Activated CD4-positive, alpha-beta T cell treated with anti-CD3 and anti-CD28 coated beads, Interleukin-2, amount 50 U/mL, for 24 hours (primary cell): Measurements from ENCODE around the gene CEP128.

Source experiments
- DNase-seq, 2 donors: peaks; one replicate each; pipeline ENCODE4 v3.0.0-alpha.2; 2020; ENCODE audit warnings: low read depth in 1 of 2, low spot score in 1 of 2

Gene CEP128

DNA sequence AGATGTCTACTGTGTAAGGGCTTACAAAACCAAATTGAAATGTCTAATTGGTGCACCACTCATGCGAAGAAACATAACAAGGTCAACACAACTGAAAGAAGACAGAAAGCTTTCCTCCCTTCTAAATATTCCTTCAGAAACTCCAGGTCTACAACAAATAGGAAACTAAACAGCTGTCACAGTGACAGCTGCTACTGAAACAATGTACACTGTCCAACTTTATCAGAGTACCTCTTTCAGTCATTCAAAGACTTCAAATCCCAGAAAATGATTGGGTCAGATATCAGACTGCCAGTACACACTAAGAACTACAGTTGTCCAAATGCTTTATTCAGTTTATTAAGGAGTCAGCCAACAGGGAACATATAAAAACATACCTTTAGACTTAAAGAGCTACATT, 35.2 kb downstream of the CEP128 start:
- no peak for DNase-seq

DNA sequence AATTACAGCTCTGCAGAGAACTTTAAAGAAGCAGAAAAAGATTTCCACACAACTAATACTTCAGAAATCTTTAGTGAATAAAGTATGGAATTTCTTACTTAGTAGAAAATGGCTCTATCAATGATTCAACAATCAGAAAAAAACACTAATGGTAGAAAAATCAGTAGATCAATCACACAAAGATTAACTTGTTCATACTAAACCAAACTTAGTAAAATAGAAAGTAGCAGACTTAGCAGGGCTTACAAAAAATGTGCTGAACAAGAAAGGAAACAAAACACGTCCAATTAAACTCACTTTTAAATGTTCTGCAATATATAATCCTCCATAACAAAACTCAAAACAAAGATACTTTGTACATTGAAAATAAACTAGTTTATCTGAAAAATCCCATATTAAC, 38.9 kb downstream of the CEP128 start:
- DNase-seq = no peak

DNA sequence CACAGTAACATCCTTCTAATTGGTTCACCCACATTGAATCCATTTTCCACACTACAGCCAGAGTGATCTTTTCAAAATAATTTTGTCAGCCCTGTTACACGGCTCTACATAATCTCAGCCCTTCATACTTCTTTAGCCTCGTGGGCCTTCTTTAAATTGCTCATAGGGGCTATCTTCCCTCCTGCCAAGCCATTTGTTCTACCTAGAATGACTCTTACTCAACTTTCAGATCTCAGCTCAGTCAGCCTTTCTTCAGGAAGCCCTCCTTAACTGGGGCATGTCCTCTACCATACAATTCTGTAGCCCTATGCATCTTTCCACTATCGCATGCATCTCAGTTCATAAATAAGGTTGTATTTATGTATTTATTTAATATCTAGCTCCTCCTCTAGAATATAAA, 39.7 kb downstream of the CEP128 start:
- DNase-seq = no peak

DNA sequence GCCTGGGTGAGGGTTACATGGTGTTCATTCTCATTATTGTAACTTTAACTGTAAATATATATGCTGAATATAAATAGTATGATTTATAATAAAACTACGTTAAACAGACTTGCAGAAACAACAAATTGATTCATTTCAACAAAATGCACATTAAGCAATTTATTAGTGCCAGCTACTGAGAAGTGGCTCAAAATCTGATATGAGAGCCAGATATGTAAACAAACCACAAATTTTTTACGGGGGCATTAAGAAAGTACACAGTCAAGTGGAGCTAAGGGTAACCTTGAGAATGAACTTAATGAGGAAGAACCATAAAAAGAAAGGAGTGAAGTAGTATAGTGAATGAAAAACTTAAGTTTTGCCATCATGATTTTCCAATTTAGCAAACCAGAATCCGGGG, 40.3 kb downstream of the CEP128 start:
- no peak for DNase-seq

DNA sequence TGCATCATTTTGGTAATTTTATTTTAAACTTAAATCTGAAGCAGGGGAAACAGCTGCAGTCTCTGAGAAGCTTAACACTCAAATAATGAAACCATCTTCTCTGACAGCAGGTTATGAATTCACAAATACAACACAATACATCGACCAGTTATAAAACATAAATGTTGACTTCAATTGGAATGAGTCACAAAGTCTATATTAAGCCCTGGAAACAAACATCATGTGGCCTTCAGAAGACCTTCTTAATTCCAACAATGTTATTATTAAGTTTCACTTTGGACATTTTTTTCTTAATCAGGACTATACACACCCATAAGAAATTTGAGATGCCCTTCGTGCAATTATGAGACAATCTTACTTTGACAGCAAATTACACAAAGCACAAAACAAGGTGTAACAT, 68.9 kb downstream of the CEP128 start:
- DNase-seq = no peak

DNA sequence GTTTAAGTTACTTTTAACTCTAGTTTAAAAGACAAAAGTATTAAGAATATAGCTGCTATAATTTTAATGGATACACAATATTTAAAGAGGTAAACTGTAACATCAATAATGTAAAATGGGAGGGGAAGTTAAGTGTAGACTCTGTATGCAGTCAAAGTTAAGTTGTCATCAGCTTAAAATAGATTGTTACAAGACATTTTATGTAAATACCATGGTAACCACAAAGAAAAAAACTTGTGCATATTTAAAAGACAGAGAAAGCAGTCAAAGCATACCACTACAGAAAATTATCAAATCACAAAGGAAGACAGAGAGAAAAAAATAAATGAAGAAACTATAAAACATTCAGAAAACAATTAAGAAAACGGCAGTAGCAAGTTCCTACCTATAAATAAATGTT, 73.3 kb downstream of the CEP128 start:
- no peak for DNase-seq

DNA sequence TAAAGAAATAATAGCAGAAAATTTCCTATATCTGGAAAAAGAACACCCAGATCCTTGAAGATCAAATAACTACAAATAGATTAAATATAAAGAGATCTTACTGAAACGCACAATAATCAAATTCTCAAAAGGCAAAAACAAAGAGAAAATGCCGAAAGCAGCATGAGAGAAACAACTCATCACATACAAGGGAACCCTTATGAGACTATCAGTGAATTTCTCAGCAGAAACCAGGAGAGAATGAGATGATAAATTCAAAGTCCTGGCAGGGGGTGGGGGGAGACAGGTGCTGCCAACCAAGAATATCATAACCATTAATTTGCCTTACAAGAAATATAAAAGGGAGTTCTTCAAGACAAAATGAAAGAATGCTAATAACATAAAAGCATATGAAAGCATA, 73.7 kb downstream of the CEP128 start:
- DNase-seq = no peak

DNA sequence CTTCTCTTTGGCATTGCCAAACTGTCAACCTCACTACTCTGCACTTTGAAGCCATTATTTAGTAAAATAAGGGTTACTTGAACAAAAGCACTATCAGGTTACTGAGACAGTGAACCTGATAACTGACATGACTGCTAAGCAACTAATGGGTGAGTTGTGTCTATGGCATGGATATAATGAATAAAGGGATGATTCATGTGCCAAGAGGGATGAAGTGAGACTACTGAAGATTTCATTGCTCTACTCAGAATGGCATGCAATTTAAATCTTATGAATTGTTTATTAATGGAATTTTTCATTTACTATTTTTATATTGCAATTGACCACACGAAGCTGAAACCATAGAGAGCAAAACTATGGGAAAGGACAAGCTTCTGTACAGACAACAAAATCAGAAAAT, 74.4 kb downstream of the CEP128 start:
- DNase-seq = no peak

DNA sequence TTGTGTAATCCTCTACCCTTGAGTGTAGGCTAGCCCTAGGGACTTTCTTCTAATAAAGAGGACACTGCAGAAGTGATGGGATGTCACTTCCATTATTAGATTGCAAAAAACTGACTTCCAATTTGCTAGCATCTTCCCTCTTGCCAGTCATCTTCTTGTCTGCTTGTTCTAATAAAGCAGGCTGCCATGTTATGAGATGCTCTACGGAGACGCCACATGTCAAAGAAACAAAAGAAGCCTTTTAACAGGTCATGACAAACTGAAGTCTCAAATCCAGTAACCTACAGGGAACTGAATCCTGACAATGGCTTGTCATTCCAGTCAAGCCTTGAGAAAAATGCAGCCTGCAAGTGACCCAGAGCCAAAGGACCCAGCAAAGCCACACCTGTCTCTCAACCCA, 76.0 kb downstream of the CEP128 start:
- DNase-seq = no peak

DNA sequence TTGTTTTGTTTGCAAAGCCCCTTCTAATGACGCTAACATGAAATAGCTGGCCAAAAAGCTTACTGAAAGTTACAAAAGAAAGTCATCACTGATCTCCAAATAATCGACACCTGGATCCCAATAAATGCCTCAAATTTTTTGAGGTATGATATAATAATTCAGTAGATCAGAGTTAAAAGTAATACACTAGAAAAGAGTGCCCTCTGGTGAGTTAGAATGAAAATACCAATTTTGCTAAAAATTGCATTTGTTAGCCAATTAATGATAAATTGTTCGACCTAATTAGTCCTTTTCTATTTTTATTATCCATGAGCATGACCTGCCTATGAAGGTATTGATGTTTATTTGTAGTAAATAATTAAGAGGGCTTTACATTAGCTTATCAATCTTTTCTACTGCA, 78.6 kb downstream of the CEP128 start:
- DNase-seq = no peak

DNA sequence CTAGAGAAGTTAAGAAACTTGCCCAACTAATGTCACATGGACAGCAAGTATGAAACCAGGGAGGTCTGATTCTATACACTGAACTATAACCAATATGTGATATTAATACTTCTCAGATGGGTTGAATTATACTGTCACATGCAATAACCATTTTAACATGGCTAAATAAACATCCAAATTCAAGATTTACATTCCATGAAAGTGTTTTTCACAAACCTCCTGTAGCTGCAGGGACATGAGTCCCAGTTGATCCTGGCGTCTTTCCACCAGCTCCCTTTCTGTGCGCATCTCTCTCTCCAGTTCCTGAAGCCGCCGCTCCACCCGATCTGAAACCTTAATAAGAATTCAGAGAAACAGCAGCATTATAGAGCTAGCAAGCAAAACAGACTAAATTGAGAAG, 79.0 kb downstream of the CEP128 start:
- no peak for DNase-seq

DNA sequence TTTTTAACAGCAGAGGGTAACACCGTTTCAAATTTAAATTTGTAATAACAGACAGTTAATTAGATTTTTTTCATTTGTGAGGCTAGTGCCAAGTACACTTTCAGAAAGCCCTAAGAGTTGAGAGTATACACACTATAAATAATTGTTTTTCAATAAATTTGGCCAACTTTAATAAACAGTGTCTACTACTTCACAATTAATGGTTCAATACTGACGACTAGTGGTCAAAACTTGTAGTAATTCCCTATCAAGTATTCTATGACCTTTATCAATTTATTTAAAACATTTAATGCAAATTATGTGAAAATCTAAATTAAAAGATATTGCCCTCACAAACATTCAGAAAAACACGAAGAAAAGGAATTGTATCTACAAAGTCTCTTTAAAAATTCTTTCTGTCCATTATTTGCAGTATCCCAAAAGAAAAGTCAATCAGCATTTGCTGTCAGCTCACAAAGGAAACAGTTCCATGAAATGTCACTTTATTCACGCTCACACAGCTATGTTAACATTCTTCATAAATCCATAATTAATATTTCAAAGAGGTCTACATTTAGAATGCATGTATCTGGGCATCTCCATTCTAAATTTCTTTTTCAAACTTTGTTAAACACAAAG, 91.2 kb downstream of the CEP128 start:
- no peak for DNase-seq

DNA sequence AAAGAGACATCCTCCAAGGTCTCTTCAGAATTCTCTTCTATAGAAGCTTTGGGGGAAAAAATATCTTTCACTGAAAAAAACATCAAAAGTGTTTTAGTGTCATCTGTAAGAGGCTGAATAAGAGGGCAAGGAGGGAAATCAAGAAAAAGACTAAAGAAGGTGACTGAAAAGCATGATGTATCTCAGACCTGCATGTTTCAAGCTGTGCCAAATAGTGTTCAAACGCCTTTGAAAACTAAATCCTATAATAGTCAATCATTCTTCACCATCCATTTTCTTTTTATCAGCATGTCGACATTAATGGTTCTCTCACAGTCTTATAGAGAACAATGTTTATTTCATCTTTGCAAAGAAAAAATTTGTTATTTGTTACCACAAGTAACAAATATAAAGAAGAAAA, 94.5 kb downstream of the CEP128 start:
- no peak for DNase-seq

DNA sequence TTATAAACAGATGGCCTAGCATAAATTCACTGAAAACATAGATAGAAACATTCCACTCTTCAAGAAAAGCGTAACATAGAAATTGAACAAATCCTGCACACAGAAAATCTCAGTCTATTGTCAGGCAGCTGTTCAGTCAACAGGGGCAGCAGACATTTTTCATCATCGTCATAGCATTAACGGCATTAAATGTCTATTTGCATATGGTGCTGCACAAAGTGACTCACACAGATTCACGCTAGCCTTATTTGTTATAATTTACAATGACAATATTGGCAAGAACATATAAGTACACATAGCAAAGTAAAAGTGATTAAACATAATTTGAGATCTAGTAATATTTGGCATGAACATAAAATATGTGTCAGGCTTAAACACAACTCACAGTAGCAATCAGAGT, 95.7 kb downstream of the CEP128 start:
- DNase-seq = no peak

DNA sequence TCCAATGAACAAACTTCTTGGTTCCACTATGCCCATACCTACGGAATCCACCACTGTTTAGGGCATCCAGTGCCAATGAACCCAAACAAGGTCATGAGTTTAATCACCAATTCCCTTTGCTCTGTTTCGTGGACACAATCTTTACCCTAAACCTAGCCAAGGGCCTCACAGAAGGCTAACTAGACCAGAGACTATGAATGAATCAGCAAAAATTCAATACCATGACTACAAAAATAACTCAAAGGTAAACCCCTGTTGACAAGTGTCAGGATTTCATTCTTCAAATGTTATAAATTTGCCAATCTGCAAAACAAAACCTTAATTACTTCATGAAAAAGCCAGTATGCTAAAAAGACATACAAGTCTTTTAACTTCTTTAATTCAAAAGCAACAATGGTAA, 96.7 kb downstream of the CEP128 start:
- DNase-seq = no peak

DNA sequence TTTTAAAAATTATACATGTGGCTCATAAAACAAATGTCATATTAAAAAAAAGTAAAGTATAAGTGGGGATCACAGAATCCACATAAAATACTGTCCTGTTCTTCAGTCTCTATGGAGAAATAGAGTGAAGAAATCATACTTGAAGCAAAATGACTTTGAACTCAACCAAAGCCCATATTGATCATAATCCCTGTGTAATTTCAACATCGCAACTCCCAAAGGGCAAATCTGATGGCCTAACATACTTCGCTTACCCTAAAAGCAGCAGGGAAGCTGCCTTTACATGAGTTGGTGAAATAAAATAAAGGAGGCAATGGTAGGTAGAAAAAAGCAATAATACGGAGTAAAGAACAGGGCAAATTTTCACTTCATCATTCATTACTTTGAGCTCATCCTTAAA, 101.8 kb downstream of the CEP128 start:
- DNase-seq = no peak

DNA sequence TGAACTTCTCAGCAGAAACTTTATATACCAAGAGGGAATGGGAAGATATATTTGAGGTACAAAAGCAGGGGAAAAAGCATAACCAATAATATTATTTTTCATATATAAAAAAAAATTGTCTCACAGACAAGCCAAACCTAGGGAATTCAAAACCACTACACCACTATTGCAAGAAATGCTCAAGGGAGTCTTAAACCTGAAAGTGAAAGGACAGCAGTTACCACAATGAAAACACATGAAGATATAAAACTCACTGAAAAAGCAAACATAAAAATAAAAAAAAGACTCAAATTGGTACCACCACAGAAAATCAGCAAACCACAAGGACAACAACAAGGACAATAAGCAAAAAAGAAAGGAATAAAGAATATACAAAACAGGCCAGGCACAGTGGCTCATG, 131.9 kb downstream of the CEP128 start:
- no peak for DNase-seq

DNA sequence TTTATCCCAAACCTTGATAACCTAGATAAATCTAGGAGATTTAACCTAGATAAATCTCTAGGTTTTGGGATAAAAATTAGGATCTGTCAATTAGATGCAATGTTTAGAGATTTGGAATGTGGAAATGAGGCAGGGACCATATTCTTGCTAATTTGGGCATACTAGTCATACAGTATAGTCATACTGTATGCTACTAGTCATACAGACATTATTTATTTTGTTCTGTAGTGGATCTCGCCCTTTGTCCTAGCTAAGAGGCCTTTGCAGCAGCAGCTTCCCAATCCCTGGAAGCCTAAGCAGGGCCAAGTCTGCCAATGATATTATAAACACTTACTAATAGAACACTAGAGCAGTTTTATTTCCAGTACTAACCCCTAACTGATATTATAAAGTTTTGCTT, 136.4 kb downstream of the CEP128 start:
- no peak for DNase-seq

DNA sequence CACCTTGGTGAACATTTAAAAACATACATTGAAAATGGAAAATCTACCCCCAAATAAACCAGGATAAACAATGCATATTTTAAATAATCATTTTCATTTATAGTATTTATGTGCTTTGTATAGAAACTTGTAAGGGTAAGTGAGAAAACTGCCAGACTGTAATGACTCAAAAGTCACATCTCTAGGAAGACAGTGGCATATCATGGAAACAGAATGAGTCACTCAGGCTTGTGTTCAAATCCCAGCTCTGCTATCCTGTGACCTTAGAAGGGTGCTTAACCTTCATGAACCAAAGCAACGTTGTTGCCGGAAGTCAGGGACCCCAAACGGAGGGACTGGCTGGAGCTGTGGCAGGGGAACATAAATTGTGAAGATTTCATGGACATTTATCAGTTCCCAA, 142.7 kb downstream of the CEP128 start:
- no peak for DNase-seq

DNA sequence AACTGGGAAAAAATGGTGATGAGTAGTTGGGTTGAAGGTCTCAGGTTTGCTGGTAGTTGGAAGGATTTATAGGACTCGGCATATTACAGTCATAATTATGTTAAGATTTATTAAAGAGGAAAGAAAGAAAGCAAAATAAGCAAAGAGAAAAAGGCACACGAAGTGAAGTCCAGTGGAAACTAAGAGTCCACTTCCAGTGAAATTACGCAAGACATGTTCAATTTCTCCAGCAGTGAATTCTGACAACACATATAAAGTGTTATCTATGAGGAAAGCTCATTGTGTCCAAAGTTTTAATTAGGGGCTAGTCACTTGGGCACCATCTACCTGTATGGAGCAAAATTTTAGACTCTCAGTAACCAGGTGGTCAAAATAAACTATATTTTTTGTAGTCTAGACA, 143.3 kb downstream of the CEP128 start:
- no peak for DNase-seq

DNA sequence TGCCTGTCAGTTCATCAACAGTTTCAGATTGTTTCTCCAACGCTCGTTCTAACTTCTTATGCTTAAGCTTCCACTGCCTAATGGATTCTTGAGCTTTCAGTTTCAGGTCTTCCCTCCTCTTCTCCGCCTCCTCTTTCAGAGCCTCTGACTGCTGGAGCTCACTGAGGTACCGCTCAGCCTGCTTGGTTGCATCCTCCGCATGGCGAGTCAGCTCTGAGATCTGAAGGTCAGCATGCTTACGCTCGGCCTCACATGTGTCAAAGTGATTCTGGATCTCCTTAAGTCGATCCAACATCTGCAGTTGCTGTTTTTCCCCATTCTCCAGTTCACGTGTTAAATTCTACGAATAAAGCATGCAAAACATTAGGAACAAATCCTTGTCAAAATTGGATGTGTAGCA, 148.8 kb downstream of the CEP128 start:
- DNase-seq = no peak

DNA sequence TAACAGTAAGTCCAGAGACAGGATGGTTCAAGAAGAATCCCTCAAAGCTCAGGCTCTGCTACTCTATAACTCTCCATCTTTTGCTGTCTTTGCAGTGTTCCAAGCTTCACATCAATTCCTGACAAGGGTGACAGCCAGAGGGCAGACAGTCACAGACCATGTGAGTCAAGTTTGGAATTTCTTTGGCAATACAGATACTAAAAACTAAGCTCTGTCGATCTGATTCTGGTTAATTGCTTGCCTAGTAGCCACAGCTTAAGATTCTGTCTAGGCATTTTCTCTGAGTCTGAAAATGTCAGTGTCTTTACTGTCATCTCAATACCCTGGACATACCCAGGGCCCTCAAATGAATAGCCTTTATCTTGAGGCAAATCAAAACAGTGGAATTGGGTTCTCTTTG, 153.7 kb downstream of the CEP128 start:
- DNase-seq = no peak

DNA sequence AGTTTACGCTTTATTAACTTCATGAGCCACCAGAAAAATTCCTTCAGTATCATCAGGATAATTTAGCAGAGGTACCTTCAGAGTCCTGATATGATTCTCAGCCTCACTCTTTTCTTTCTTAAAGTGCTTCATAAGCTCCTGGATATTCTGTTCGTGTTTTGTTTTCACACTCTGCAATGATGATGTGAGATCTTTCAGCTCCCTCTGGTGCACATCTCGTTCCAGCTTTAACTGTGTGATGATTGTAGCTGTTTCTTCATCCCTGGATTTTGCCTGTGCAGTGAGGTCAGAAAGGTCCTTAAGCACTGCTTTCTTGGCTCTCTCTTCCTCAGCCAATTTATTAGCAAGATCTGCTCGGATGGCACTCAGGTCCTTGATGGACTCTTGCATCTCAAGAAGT, 156.7 kb downstream of the CEP128 start:
- DNase-seq = no peak

DNA sequence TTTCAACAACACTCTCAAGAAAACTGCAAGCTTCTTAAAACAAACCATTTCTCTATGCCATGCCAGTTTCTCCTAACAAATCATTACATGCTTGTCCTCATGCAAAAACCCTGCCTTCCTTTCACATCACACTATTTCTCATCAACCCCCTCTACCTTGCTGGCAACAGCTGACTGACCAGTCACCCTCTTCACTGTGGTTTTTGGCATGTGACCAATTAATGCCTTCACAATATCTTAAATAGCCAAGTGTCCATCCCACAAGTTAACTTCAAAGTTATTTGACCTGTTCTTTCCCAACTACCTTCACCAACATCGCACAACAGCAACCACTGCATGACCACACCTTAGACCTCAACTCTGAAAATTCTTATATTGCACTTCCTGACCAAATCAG, 159.6 kb downstream of the CEP128 start:
- no peak for DNase-seq
